Measurements from ENCODE around the gene VAV2.

Gene VAV2

DNA sequence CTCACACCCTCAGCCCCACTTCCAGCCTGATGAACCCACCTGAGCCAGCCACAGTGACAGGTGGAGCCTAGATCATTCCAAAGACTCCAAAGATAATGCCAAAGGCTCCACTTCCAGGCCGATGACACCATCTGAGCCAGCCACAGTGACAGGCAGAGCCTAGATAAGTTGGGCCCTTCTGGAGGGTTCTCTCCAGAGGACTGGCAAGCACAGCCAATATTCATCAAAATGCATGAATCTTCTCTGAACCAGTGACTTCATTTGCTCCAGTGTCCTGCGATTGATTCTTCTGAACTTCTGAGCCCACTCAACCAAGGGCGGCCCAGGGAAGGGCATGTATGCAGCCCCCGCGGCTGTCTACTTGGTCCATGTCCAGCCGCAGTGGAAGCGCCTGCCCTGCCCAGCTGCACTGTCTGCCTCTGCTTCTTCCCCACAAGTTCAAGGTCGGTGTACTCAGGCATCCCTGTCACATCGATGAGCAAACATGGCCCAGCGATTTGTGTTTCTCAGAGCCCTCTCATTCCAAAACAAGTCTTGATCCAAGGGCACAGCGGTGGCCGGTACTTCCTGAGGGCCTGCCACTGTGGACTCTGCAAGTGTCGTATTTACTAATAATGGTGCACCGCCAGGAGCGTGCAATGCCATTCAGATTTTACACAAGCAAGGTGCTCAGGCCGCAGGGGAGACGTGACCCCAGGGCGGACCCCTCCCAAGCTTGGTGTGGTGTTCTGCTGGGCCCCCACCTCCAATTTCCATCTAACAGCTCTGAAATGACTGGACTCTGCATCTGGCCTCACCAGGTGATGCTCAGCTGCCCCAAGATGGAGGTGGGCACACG, 107.0 kb downstream of the VAV2 start:
- in situ Hi-C loops (cut with HindIII; ENCODE audit: low sequenced_read_pairs): no loop called here
- H3K4me3 ChIP-seq (ENCODE audit: low read depth, low read length): no peak overlapping the region
- TF ChIP-seq, protein P1, sequence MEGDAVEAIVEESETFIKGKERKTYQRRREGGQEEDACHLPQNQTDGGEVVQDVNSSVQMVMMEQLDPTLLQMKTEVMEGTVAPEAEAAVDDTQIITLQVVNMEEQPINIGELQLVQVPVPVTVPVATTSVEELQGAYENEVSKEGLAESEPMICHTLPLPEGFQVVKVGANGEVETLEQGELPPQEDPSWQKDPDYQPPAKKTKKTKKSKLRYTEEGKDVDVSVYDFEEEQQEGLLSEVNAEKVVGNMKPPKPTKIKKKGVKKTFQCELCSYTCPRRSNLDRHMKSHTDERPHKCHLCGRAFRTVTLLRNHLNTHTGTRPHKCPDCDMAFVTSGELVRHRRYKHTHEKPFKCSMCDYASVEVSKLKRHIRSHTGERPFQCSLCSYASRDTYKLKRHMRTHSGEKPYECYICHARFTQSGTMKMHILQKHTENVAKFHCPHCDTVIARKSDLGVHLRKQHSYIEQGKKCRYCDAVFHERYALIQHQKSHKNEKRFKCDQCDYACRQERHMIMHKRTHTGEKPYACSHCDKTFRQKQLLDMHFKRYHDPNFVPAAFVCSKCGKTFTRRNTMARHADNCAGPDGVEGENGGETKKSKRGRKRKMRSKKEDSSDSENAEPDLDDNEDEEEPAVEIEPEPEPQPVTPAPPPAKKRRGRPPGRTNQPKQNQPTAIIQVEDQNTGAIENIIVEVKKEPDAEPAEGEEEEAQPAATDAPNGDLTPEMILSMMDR (IDR thresholded peaks at IDR 0.05; ENCODE audit: low read depth, low read length, missing control alignments): no peak

DNA sequence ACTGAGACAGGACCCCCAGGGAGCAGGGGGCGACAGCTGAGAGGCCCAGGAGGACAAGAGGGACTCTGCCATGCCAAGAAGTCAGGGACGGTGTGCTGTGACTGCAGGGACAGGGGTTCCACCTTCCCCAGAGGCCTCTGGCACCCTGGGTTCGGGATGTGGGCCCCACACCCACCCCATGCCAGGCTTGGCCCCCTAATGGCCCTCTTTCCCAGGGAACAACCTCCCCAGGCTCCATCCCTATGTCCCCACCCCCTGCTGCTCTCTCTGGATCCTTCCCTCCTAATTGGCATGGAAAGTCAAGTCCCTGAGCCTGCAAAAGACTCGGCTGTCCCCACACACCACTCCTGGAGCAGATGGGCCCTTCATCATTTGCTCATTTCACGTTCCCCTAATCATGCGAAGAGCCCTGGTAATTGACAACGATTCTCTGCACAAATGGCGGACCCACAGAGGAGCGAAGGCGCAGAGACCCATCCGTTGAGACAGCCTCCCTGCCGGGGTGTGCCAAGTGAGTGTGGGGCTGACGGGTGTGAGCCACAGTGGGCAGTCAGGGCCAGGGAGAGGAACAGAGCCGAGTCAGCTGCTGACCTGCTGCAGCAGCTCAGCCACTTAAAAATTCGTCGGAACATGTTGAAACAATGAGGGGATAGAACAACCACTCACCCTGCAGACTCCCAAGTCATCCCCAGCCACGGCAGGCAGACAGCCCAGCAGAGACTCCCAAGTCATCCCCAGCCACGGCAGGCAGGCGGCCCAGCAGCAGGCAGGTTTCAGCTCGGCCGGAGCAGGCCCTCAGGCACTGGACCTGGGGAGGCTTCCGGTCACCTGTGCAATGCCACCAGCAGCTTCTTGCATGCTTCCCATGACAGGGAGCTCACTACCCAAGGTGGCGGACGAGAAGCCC, 109.0 kb downstream of the VAV2 start:
- H3K4me3 ChIP-seq (ENCODE audit: low read depth, low read length): no peak overlapping the region
- in situ Hi-C loops (cut with HindIII; ENCODE audit: low sequenced_read_pairs): no loop called here
- TF ChIP-seq, protein P1 (IDR thresholded peaks at IDR 0.05; ENCODE audit: low read depth, low read length, missing control alignments): no peak
- no peak for DNase-seq (ENCODE audit: low read depth)

More for the DNA sequence above, 107.0 kb downstream of the VAV2 start:
- no peak for DNase-seq (ENCODE audit: low read depth)

DNA sequence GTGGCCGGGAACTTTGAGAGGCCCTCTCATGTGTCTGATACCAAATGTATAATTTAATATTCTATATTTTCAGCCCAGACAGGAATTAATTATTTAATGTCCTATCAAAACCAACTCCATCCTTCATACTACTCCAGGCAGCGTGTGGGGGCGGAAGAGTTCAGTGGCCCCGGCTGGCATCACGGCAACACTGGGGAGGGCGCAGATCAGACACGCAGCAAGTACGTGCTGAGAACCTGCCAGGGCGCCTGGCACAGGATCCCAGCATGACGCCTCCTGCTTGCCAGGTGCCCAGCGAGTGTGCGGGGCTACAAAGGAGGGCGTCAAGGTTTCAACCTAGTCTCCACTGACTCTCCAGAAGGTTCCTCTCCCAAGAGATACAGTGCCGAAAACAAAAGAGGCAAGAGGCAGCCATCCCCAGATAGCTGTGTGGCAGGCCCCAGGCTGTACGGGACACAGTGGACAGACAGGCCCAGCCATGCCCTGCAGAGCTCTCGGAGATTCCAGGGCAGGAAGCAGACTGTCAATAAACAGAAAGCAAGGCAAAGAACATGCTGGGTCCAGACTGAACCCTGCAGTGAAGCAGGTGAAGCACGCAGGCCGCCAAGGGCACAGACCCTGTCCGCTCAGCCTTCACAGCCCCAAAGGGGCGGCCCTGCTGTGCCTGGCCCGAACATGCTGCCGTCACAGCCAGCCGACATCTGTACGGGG, 110.3 kb downstream of the VAV2 start:
- H3K4me3 ChIP-seq (ENCODE audit: low read depth, low read length): no peak overlapping the region
- TF ChIP-seq, protein P1 (IDR thresholded peaks at IDR 0.05; ENCODE audit: low read depth, low read length, missing control alignments): no peak
- in situ Hi-C loops (cut with HindIII; ENCODE audit: low sequenced_read_pairs): no loop called here
- no peak for DNase-seq (ENCODE audit: low read depth)

DNA sequence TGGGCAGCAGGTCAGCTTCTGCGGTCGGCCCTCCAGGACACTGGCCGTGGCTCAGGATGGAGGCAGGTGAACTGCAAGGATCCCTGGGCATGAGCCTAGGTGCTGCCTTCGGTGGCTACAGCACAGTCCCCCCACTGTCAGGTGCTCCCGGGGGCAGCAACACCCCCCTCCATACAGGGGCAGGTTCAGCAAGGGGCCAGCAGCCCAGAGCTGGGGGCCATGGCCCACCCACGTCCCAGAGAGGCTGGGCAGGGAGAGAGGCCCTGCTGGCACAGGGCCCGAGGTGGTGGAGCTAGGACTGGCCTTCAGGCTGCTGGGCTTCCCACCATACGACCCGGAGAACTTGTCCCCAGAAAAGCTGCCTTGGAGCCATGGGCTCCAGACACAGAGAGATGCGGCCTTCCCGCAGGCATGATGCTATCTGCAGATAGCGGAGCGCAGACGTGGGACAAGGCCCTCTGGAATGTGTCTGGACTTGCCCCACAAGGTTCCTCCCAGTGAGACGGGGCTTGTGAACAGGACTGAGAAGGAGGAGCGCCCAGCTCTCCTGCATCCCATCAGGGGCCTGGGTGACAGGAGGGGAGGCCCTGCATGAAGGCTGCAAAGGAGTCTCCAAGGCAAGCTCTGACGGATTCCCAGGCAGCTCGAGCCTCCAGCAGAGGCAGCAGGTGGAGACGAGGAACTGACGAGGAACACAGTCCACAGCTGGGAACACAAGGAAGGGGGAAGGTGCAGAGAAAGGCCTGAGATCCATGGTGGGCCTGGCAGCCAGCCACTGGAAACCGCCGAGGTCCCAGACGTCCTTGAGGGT, 111.1 kb downstream of the VAV2 start:
- no peak overlapping the region for H3K4me3 ChIP-seq (ENCODE audit: low read depth, low read length)
- in situ Hi-C loops (cut with HindIII; ENCODE audit: low sequenced_read_pairs): no loop called here
- TF ChIP-seq, protein P1 (IDR thresholded peaks at IDR 0.05; ENCODE audit: low read depth, low read length, missing control alignments): no peak
- no peak for DNase-seq (ENCODE audit: low read depth)

DNA sequence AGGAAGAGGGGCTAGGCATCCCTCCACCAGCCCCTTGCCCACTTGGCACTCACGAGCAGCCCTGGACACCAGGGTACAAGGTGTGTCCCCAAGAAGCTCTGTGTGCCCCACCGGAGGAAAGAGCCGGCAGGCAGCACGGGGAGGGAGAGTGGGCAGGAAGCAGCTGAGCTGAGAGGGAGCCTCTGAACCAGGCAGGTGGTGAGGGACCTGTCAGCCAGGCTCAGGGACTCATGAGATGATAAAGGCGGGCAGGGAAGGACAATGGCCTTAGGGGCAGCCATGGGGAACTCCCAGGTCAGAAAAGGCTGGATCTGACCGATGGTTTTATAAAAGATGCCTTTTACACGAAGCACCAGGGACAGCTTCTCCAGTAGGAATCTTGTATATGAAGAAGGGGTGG, 112.0 kb downstream of the VAV2 start:
- in situ Hi-C loops (cut with HindIII; ENCODE audit: low sequenced_read_pairs): no loop called here
- TF ChIP-seq, protein P1 (IDR thresholded peaks at IDR 0.05; ENCODE audit: low read depth, low read length, missing control alignments): no peak
- DNase-seq (ENCODE audit: low read depth): no peak
- H3K4me3 ChIP-seq (ENCODE audit: low read depth, low read length): no peak overlapping the region

All from astrocyte of the cerebellum (primary cell).